ENCODE measurements around the gene RRP1.

The RRP1 gene

GRCh38 chr21:43761886-43762285 is 27.5 kb upstream of the RRP1 start:
- H2AFZ ChIP-seq (ENCODE audit: insufficient read depth, low read length, poor library complexity): no peak overlapping the region
- no peak overlapping the region for H3K18ac ChIP-seq (ENCODE audit: low read length)
- H3K27me3 ChIP-seq (ENCODE audit: insufficient read depth, low read length): no peaks in the 10 kb centered on the region
- H4K91ac ChIP-seq (ENCODE audit: low read depth, low read length): no peak overlapping the region
- peaks cover 31 to 43% of the 10 kb centered on the region in 2 experiments for H3K36me3 ChIP-seq (ENCODE audit: control insufficient read depth in 1 of 2, insufficient read depth in 2 of 2, low read length in 2 of 2)
- no CpG with 5 or more reads among the region's 18 CpGs for WGBS (ENCODE audit: extremely low coverage, insufficient coverage, insufficient read length)
- no peak overlapping the region for H2BK12ac ChIP-seq (ENCODE audit: low read length)
- no peak overlapping the region for H3K4me3 ChIP-seq (ENCODE audit: low read depth, low read length)
- H2BK120ac ChIP-seq (ENCODE audit: insufficient read depth, low read length, poor library complexity): no peak overlapping the region
- no peak overlapping the region for H3K14ac ChIP-seq (ENCODE audit: low read length)
- H3K79me2 ChIP-seq (ENCODE audit: control insufficient read depth, insufficient read depth, low read length, poor library complexity): no peaks in the 10 kb centered on the region
- H3K79me1 ChIP-seq (ENCODE audit: low read length): no peaks in the 10 kb centered on the region
- no peak overlapping the region for H3K4me2 ChIP-seq (ENCODE audit: low read length)
- H2BK5ac ChIP-seq (ENCODE audit: low read depth, low read length, poor library complexity): no peak overlapping the region
- H3K27ac ChIP-seq (ENCODE audit: low read depth, low read length): no peak overlapping the region
- no peak overlapping the region for H2AK5ac ChIP-seq (ENCODE audit: low read length)
- H3K4ac ChIP-seq (ENCODE audit: low read depth, low read length): no peak overlapping the region
- DNase-seq: no peak
- no peak overlapping the region for H4K8ac ChIP-seq (ENCODE audit: low read depth, low read length)
- no peak overlapping the region for H3K23ac ChIP-seq (ENCODE audit: low read length)
- H3K4me1 ChIP-seq (ENCODE audit: control insufficient read depth in 1 of 2, insufficient read depth in 2 of 2, low read length in 2 of 2): no peaks in the 10 kb centered on the region
- H4K12ac ChIP-seq (ENCODE audit: low read depth, low read length): no peak overlapping the region
- H3K9me3 ChIP-seq (ENCODE audit: insufficient read depth, low read depth, low read length): peaks cover 2% of the 10 kb centered on the region
- no peak overlapping the region for H3K9ac ChIP-seq (ENCODE audit: low read length)

- Histone ChIP-seq H3K23ac (ENCODE audit: low read length) (no peak overlapping the region), H2BK120ac (ENCODE audit: insufficient read depth, low read length, poor library complexity) (no peak overlapping the region), H3K79me2 (ENCODE audit: control insufficient read depth, insufficient read depth, low read length, poor library complexity) (no peaks in the 10 kb centered on the region), H3K4me1 (ENCODE audit: control insufficient read depth in 1 of 2, insufficient read depth in 2 of 2, low read length in 2 of 2) (peaks cover 0 to 2% of the 10 kb centered on the region in 2 experiments), H3K36me3 (ENCODE audit: control insufficient read depth in 1 of 2, insufficient read depth in 2 of 2, low read length in 2 of 2) (peaks cover 27 to 37% of the 10 kb centered on the region in 2 experiments), H3K9me3 (ENCODE audit: insufficient read depth, low read depth, low read length) (peaks cover 2% of the 10 kb centered on the region), H2BK12ac (ENCODE audit: low read length) (no peak overlapping the region), H3K4me2 (ENCODE audit: low read length) (no peak overlapping the region), H3K18ac (ENCODE audit: low read length) (no peak overlapping the region), H3K27ac (ENCODE audit: low read depth, low read length) (no peak overlapping the region), H3K4ac (ENCODE audit: low read depth, low read length) (no peak overlapping the region), H4K8ac (ENCODE audit: low read depth, low read length) (no peak overlapping the region), H2BK5ac (ENCODE audit: low read depth, low read length, poor library complexity) (no peak overlapping the region), H3K27me3 (ENCODE audit: insufficient read depth, low read length) (no peaks in the 10 kb centered on the region), H3K9ac (ENCODE audit: low read length) (no peak overlapping the region), H4K12ac (ENCODE audit: low read depth, low read length) (no peak overlapping the region), H2AK5ac (ENCODE audit: low read length) (no peak overlapping the region), H4K91ac (ENCODE audit: low read depth, low read length) (no peak overlapping the region), H2AFZ (ENCODE audit: insufficient read depth, low read length, poor library complexity) (no peak overlapping the region), H3K14ac (ENCODE audit: low read length) (no peak overlapping the region), H3K79me1 (ENCODE audit: low read length) (peaks cover under 1% of the 10 kb centered on the region), H3K4me3 (ENCODE audit: low read depth, low read length) (no peak overlapping the region)
- WGBS (ENCODE audit: extremely low coverage, insufficient coverage, insufficient read length): no CpG with 5 or more reads among the region's 15 CpGs
- DNase-seq: peak; percentile 62 to 65
Observed at GRCh38 chr21:43762303-43763128, 26.9 kb upstream of the RRP1 start.

- H4K8ac ChIP-seq (ENCODE audit: low read depth, low read length): no peak overlapping the region
- no peak overlapping the region for H3K27ac ChIP-seq (ENCODE audit: low read depth, low read length)
- no peak overlapping the region for H3K9ac ChIP-seq (ENCODE audit: low read length)
- H3K14ac ChIP-seq (ENCODE audit: low read length): no peak overlapping the region
- H2BK5ac ChIP-seq (ENCODE audit: low read depth, low read length, poor library complexity): no peak overlapping the region
- no peak overlapping the region for H3K18ac ChIP-seq (ENCODE audit: low read length)
- H3K23ac ChIP-seq (ENCODE audit: low read length): no peak overlapping the region
- DNase-seq: no peak
- H3K4ac ChIP-seq (ENCODE audit: low read depth, low read length): no peak overlapping the region
- no peaks in the 10 kb centered on the region for H3K27me3 ChIP-seq (ENCODE audit: insufficient read depth, low read length)
- no CpG with 5 or more reads among the region's 10 CpGs for WGBS (ENCODE audit: extremely low coverage, insufficient coverage, insufficient read length)
- H3K4me1 ChIP-seq (ENCODE audit: control insufficient read depth in 1 of 2, insufficient read depth in 2 of 2, low read length in 2 of 2): peaks cover 11 to 14% of the 10 kb centered on the region in 2 experiments
- H3K4me3 ChIP-seq (ENCODE audit: low read depth, low read length): no peak overlapping the region
- H3K79me2 ChIP-seq (ENCODE audit: control insufficient read depth, insufficient read depth, low read length, poor library complexity): peaks cover 5% of the 10 kb centered on the region
- H3K36me3 ChIP-seq (ENCODE audit: control insufficient read depth in 1 of 2, insufficient read depth in 2 of 2, low read length in 2 of 2): peaks cover 21 to 27% of the 10 kb centered on the region in 2 experiments
- no peak overlapping the region for H3K4me2 ChIP-seq (ENCODE audit: low read length)
- H4K12ac ChIP-seq (ENCODE audit: low read depth, low read length): no peak overlapping the region
- no peak overlapping the region for H2BK120ac ChIP-seq (ENCODE audit: insufficient read depth, low read length, poor library complexity)
- peaks cover 2% of the 10 kb centered on the region for H3K9me3 ChIP-seq (ENCODE audit: insufficient read depth, low read depth, low read length)
- no peak overlapping the region for H2BK12ac ChIP-seq (ENCODE audit: low read length)
- H2AFZ ChIP-seq (ENCODE audit: insufficient read depth, low read length, poor library complexity): no peak overlapping the region
- H2AK5ac ChIP-seq (ENCODE audit: low read length): no peak overlapping the region
- H3K79me1 ChIP-seq (ENCODE audit: low read length): peaks cover 13% of the 10 kb centered on the region
- H4K91ac ChIP-seq (ENCODE audit: low read depth, low read length): no peak overlapping the region
Observed at GRCh38 chr21:43763901-43764523, 25.4 kb upstream of the RRP1 start.

GRCh38 chr21:43764576-43765495 is 24.5 kb upstream of the RRP1 start:
- peaks cover 5% of the 10 kb centered on the region for H3K79me2 ChIP-seq (ENCODE audit: control insufficient read depth, insufficient read depth, low read length, poor library complexity)
- H3K9ac ChIP-seq (ENCODE audit: low read length): no peak overlapping the region
- H3K27me3 ChIP-seq (ENCODE audit: insufficient read depth, low read length): no peaks in the 10 kb centered on the region
- no peak overlapping the region for H3K4ac ChIP-seq (ENCODE audit: low read depth, low read length)
- no peak overlapping the region for H3K14ac ChIP-seq (ENCODE audit: low read length)
- no peak overlapping the region for H3K23ac ChIP-seq (ENCODE audit: low read length)
- no peak overlapping the region for H3K18ac ChIP-seq (ENCODE audit: low read length)
- no CpG with 5 or more reads among the region's 19 CpGs for WGBS (ENCODE audit: extremely low coverage, insufficient coverage, insufficient read length)
- no peak overlapping the region for H4K8ac ChIP-seq (ENCODE audit: low read depth, low read length)
- peak; percentile 58 to 60 for DNase-seq
- H2AFZ ChIP-seq (ENCODE audit: insufficient read depth, low read length, poor library complexity): no peak overlapping the region
- H3K4me3 ChIP-seq (ENCODE audit: low read depth, low read length): no peak overlapping the region
- no peak overlapping the region for H2AK5ac ChIP-seq (ENCODE audit: low read length)
- H2BK120ac ChIP-seq (ENCODE audit: insufficient read depth, low read length, poor library complexity): no peak overlapping the region
- H4K91ac ChIP-seq (ENCODE audit: low read depth, low read length): no peak overlapping the region
- no peak overlapping the region for H4K12ac ChIP-seq (ENCODE audit: low read depth, low read length)
- no peak overlapping the region for H2BK12ac ChIP-seq (ENCODE audit: low read length)
- peaks cover 13% of the 10 kb centered on the region for H3K79me1 ChIP-seq (ENCODE audit: low read length)
- no peak overlapping the region for H2BK5ac ChIP-seq (ENCODE audit: low read depth, low read length, poor library complexity)
- peaks cover 11 to 14% of the 10 kb centered on the region in 2 experiments for H3K4me1 ChIP-seq (ENCODE audit: control insufficient read depth in 1 of 2, insufficient read depth in 2 of 2, low read length in 2 of 2)
- H3K27ac ChIP-seq (ENCODE audit: low read depth, low read length): no peak overlapping the region
- H3K4me2 ChIP-seq (ENCODE audit: low read length): no peak overlapping the region
- peaks cover 15 to 20% of the 10 kb centered on the region in 2 experiments for H3K36me3 ChIP-seq (ENCODE audit: control insufficient read depth in 1 of 2, insufficient read depth in 2 of 2, low read length in 2 of 2)
- peaks cover 2% of the 10 kb centered on the region for H3K9me3 ChIP-seq (ENCODE audit: insufficient read depth, low read depth, low read length)
